ENCODE measurements around the gene LRP4.

DNA sequence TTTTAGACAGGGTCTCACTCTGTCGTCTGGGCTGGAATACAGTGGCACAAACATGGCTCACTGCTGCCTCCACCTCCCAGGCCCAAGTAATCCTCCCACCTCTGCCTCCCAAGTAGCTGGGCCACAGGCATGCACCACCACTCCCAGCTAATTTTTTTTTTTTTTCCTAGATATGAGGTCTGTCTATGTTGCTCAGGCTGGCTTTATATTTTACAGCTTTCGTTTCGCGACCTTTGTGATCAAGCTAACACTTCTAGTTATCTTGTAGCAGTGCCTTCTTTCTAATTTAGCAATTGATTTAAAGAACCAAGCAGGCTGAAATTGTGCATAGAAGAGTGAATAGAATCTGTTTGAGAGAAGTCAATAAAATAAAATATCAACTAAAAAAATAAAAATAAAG, 83.5 kb downstream of the LRP4 start:
- TF ChIP-seq, protein P1, sequence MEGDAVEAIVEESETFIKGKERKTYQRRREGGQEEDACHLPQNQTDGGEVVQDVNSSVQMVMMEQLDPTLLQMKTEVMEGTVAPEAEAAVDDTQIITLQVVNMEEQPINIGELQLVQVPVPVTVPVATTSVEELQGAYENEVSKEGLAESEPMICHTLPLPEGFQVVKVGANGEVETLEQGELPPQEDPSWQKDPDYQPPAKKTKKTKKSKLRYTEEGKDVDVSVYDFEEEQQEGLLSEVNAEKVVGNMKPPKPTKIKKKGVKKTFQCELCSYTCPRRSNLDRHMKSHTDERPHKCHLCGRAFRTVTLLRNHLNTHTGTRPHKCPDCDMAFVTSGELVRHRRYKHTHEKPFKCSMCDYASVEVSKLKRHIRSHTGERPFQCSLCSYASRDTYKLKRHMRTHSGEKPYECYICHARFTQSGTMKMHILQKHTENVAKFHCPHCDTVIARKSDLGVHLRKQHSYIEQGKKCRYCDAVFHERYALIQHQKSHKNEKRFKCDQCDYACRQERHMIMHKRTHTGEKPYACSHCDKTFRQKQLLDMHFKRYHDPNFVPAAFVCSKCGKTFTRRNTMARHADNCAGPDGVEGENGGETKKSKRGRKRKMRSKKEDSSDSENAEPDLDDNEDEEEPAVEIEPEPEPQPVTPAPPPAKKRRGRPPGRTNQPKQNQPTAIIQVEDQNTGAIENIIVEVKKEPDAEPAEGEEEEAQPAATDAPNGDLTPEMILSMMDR (IDR thresholded peaks at IDR 0.05), result no peak
- TF ChIP-seq POLR2A (IDR thresholded peaks at IDR 0.05), result no peak
- no peak for TF ChIP-seq POLR2AphosphoS5 (IDR thresholded peaks at IDR 0.05)
